ENCODE results near the gene SAMD14. TPM values are rescaled to one million over a fixed set of nuclear protein-coding genes. Genes with fewer than 3 reads are reported as not detected.

The SAMD14 gene
- total and polyA plus RNA-seq, 7 experiments from 2014 or later = 0.70 to 0.78 TPM; not detected in 5

GRCh38 chr17:50103252-50103651 lies 26.7 kb downstream of the SAMD14 start:
- H3K27me3 ChIP-seq (ENCODE audit: control insufficient read depth in 2 of 2, insufficient read depth in 2 of 2, low read length in 2 of 2) = no peaks in the 10 kb centered on the region
- Mint-ChIP-seq H3K27me3 (no peaks in the 10 kb centered on the region), H3K9me3 (no peaks in the 10 kb centered on the region), H3K36me3 (peaks cover 2 to 29% (median 7%) of the 10 kb centered on the region in 5 donors), H3K27ac (peak overlapping the region in 1 of 9 donors; percentile 52), H3K4me3 (no peak overlapping the region), H3K4me1 (peaks cover 0 to 21% (median 17%) of the 10 kb centered on the region in 7 donors)
- ChIA-PET CTCF (no interaction called here), POLR2A (no interaction called here)
- DNase-seq (no peak), ATAC-seq (no peak)
- H3K4me3 ChIP-seq (ENCODE audit: low read length) = no peak overlapping the region
- no peak overlapping the region for H3K27ac ChIP-seq (ENCODE audit: low read depth, low read length)
- no peaks in the 10 kb centered on the region for H3K9me3 ChIP-seq (ENCODE audit: control insufficient read depth in 2 of 3, low read length in 3 of 3)
- intact Hi-C loops (cut with micrococcal nuclease) = no loop called here
- no peaks in the 10 kb centered on the region for H3K4me1 ChIP-seq (ENCODE audit: control insufficient read depth in 2 of 2, insufficient read depth in 2 of 2, low read length in 2 of 2)
- H3K36me3 ChIP-seq (ENCODE audit: control insufficient read depth in 2 of 3, insufficient read depth in 3 of 3, low read length in 3 of 3) = peaks cover 0 to 90% (median 0%) of the 10 kb centered on the region in 3 experiments

GRCh38 chr17:50102164-50102991 lies 27.6 kb downstream of the SAMD14 start:
- CTCF ChIA-PET = interaction anchor here (1.1 kb wide), 1 partner anchor 8 kb away, joined by 4 read pairs; no protein-coding TSS in a partner anchor
- peaks cover 0 to 90% (median 0%) of the 10 kb centered on the region in 3 experiments for H3K36me3 ChIP-seq (ENCODE audit: control insufficient read depth in 2 of 3, insufficient read depth in 3 of 3, low read length in 3 of 3)
- intact Hi-C loops (cut with micrococcal nuclease) = no loop called here
- ATAC-seq (no peak), DNase-seq (no peak)
- Mint-ChIP-seq H3K9me3 (no peaks in the 10 kb centered on the region), H3K27me3 (no peaks in the 10 kb centered on the region), H3K4me3 (no peak overlapping the region), H3K27ac (no peak overlapping the region), H3K4me1 (peaks cover 0 to 25% (median 19%) of the 10 kb centered on the region in 7 donors), H3K36me3 (peaks cover 2 to 32% (median 7%) of the 10 kb centered on the region in 5 donors)
- H3K4me3 ChIP-seq (ENCODE audit: low read length) = no peak overlapping the region
- H3K27ac ChIP-seq (ENCODE audit: low read depth, low read length) = no peak overlapping the region
- no peaks in the 10 kb centered on the region for H3K9me3 ChIP-seq (ENCODE audit: control insufficient read depth in 2 of 3, low read length in 3 of 3)
- H3K27me3 ChIP-seq (ENCODE audit: control insufficient read depth in 2 of 2, insufficient read depth in 2 of 2, low read length in 2 of 2) = no peaks in the 10 kb centered on the region
- POLR2A ChIA-PET = no interaction called here
- no peaks in the 10 kb centered on the region for H3K4me1 ChIP-seq (ENCODE audit: control insufficient read depth in 2 of 2, insufficient read depth in 2 of 2, low read length in 2 of 2)

DNA sequence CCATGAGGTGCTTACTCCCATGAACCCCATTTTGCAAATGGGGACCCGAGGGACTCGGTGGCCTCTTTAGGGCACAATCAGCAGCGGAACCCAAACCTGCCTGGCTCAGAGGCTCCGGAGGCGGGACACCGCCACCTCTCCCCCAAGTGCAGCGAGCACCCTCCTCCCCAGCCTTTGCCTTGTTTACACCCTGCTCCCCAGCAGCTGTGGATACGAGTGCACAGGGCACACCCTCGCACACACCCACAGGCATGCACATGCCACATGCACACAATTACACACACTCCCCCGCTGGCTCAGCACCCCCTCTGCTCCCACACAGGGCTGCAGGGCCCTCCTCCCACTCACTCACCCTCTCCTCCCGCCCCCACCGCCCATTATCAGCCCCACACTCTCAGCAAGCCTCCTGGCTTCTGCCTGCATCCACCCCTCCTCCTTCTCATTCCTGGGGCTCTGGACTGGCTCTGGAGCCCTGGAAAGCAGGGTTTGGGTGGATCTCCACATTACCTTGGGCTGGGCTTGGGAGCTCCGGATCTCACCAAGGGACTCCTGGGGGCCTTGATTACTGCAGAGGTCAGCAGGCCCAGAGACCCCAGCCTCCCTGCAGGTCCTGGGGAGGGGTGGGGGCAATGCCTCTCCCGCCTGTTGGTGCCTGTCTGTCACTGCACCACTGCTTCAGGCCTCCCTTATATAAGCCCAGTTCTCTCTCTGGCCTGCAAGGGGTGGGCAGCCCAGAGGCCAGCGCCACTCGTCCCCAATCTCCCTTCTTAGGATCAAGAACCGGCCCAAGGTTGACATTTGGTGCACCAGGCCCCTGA lies 28.4 kb downstream of the SAMD14 start:
- CTCF ChIA-PET = interaction anchor here (0.6 to 1.1 kb wide), 2 partner anchors 7 to 492 kb away, joined by 3 to 4 read pairs; no protein-coding TSS in a partner anchor
- H3K27ac Mint-ChIP-seq = no peak overlapping the region
- no peak overlapping the region for H3K4me3 Mint-ChIP-seq
- Histone ChIP-seq H3K36me3 (ENCODE audit: control insufficient read depth in 2 of 3, insufficient read depth in 3 of 3, low read length in 3 of 3) (peaks cover 0 to 84% (median 0%) of the 10 kb centered on the region in 3 experiments), H3K4me1 (ENCODE audit: control insufficient read depth in 2 of 2, insufficient read depth in 2 of 2, low read length in 2 of 2) (peaks cover 1 to 5% of the 10 kb centered on the region in 2 donors), H3K4me3 (ENCODE audit: low read length) (no peak overlapping the region), H3K27ac (ENCODE audit: low read depth, low read length) (no peak overlapping the region), H3K9me3 (ENCODE audit: control insufficient read depth in 2 of 3, low read length in 3 of 3) (no peaks in the 10 kb centered on the region), H3K27me3 (ENCODE audit: control insufficient read depth in 2 of 2, insufficient read depth in 2 of 2, low read length in 2 of 2) (no peaks in the 10 kb centered on the region)
- intact Hi-C loops (cut with micrococcal nuclease) = no loop called here
- H3K9me3 Mint-ChIP-seq = no peaks in the 10 kb centered on the region
- H3K36me3 Mint-ChIP-seq = peaks cover 2 to 30% (median 5%) of the 10 kb centered on the region in 5 donors
- POLR2A ChIA-PET = no interaction called here
- peaks cover 4 to 33% (median 21%) of the 10 kb centered on the region in 7 donors for H3K4me1 Mint-ChIP-seq
- H3K27me3 Mint-ChIP-seq = no peaks in the 10 kb centered on the region
- DNase-seq (no peak), ATAC-seq (no peak)

- CTCF ChIA-PET = interaction anchor here (0.6 to 2.1 kb wide), 2 partner anchors 13 to 491 kb away, joined by 3 to 5 read pairs; no protein-coding TSS in a partner anchor
- Histone ChIP-seq H3K36me3 (ENCODE audit: control insufficient read depth in 2 of 3, insufficient read depth in 3 of 3, low read length in 3 of 3) (peaks cover 0 to 80% (median 0%) of the 10 kb centered on the region in 3 experiments), H3K9me3 (ENCODE audit: control insufficient read depth in 2 of 3, low read length in 3 of 3) (no peaks in the 10 kb centered on the region), H3K4me1 (ENCODE audit: control insufficient read depth in 2 of 2, insufficient read depth in 2 of 2, low read length in 2 of 2) (peaks cover 7 to 11% of the 10 kb centered on the region in 2 donors), H3K27me3 (ENCODE audit: control insufficient read depth in 2 of 2, insufficient read depth in 2 of 2, low read length in 2 of 2) (no peaks in the 10 kb centered on the region), H3K27ac (ENCODE audit: low read depth, low read length) (no peak overlapping the region), H3K4me3 (ENCODE audit: low read length) (no peak overlapping the region)
- no peak for ATAC-seq
- Mint-ChIP-seq H3K36me3 (peaks cover 2 to 30% (median 5%) of the 10 kb centered on the region in 5 donors), H3K27ac (peak overlapping the region in 2 of 9 donors; percentile 2 to 24), H3K4me3 (no peak overlapping the region), H3K9me3 (no peaks in the 10 kb centered on the region), H3K27me3 (no peaks in the 10 kb centered on the region), H3K4me1 (peaks cover 10 to 39% (median 27%) of the 10 kb centered on the region in 7 donors)
- intact Hi-C loops (cut with micrococcal nuclease) = no loop called here
- no peak for DNase-seq
- POLR2A ChIA-PET = no interaction called here
These were observed 29.0 kb downstream of the SAMD14 start for GRCh38 chr17:50100921-50101345.

DNA sequence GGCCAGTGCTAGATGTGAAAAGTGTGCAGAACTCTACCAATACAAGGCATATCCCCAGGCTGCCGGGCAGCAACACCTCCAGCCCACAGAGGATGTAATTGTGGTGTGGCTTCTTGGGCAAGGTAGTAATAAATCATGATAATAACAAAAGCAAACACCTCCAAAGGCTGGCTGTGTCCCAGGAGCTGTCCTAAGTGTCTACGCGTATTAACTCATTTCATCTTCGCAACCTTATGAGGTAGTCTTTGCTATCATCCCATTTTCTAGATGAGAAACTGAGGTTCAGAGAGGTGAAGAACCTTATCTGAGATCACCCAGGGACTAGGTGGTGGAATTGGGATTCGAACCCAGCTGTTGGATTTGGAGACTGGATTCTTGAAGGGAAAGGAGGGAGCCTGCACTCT lies 29.5 kb downstream of the SAMD14 start:
- Histone ChIP-seq H3K27ac (ENCODE audit: low read depth, low read length) (no peak overlapping the region), H3K4me1 (ENCODE audit: control insufficient read depth in 2 of 2, insufficient read depth in 2 of 2, low read length in 2 of 2) (peaks cover 11 to 14% of the 10 kb centered on the region in 2 donors), H3K4me3 (ENCODE audit: low read length) (no peak overlapping the region), H3K27me3 (ENCODE audit: control insufficient read depth in 2 of 2, insufficient read depth in 2 of 2, low read length in 2 of 2) (no peaks in the 10 kb centered on the region), H3K9me3 (ENCODE audit: control insufficient read depth in 2 of 3, low read length in 3 of 3) (no peaks in the 10 kb centered on the region), H3K36me3 (ENCODE audit: control insufficient read depth in 2 of 3, insufficient read depth in 3 of 3, low read length in 3 of 3) (peaks cover 0 to 76% (median 0%) of the 10 kb centered on the region in 3 experiments)
- Mint-ChIP-seq H3K4me3 (no peak overlapping the region), H3K27me3 (no peaks in the 10 kb centered on the region), H3K9me3 (no peaks in the 10 kb centered on the region), H3K4me1 (peaks cover 15 to 44% (median 32%) of the 10 kb centered on the region in 7 donors), H3K36me3 (peaks cover 2 to 28% (median 5%) of the 10 kb centered on the region in 5 donors), H3K27ac (peak overlapping the region in 4 of 9 donors; percentile 2 to 31 (median 23))
- no peak for ATAC-seq
- intact Hi-C loops (cut with micrococcal nuclease) = no loop called here
- ChIA-PET POLR2A (no interaction called here), CTCF (interaction anchor here (2.1 kb wide), 1 partner anchor 13 kb away, joined by 5 read pairs; no protein-coding TSS in a partner anchor)
- DNase-seq = no peak

GRCh38 chr17:50099003-50099402 lies 31.0 kb downstream of the SAMD14 start:
- DNase-seq (no peak), ATAC-seq (no peak)
- no peaks in the 10 kb centered on the region for H3K27me3 Mint-ChIP-seq
- Histone ChIP-seq H3K9me3 (ENCODE audit: control insufficient read depth in 2 of 3, low read length in 3 of 3) (no peaks in the 10 kb centered on the region), H3K4me1 (ENCODE audit: control insufficient read depth in 2 of 2, insufficient read depth in 2 of 2, low read length in 2 of 2) (peaks cover 12 to 14% of the 10 kb centered on the region in 2 donors), H3K4me3 (ENCODE audit: low read length) (no peak overlapping the region), H3K27me3 (ENCODE audit: control insufficient read depth in 2 of 2, insufficient read depth in 2 of 2, low read length in 2 of 2) (no peaks in the 10 kb centered on the region), H3K27ac (ENCODE audit: low read depth, low read length) (no peak overlapping the region), H3K36me3 (ENCODE audit: control insufficient read depth in 2 of 3, insufficient read depth in 3 of 3, low read length in 3 of 3) (peaks cover 0 to 67% (median 0%) of the 10 kb centered on the region in 3 experiments)
- no peak overlapping the region for H3K4me3 Mint-ChIP-seq
- no peaks in the 10 kb centered on the region for H3K9me3 Mint-ChIP-seq
- ChIA-PET CTCF (interaction anchor here (0.6 to 2.1 kb wide), 3 partner anchors 12 to 82 kb away, joined by 3 to 5 read pairs (median 5); no protein-coding TSS in a partner anchor), POLR2A (no interaction called here)
- peaks cover 0 to 21% (median 4%) of the 10 kb centered on the region in 5 donors for H3K36me3 Mint-ChIP-seq
- intact Hi-C loops (cut with micrococcal nuclease) = loop anchor here in 1 of 2 donors (10.0 kb wide), 2 partner anchors 244 to 524 kb away; partner anchors contain the start of gene NXPH3
- peak overlapping the region in 2 of 9 donors; percentile 13 to 87 for H3K27ac Mint-ChIP-seq
- peaks cover 26 to 46% (median 37%) of the 10 kb centered on the region in 7 donors for H3K4me1 Mint-ChIP-seq

All from naive thymus-derived CD4-positive, alpha-beta T cell (primary cell).